Cardiac muscle cell (in vitro differentiated cells and primary cell): ENCODE data around the gene TEDDM1. TPM values are rescaled to one million over a fixed set of nuclear protein-coding genes. Genes with fewer than 3 reads are reported as not detected.

Experiments
- DNase-seq, 2 donors: peaks; one replicate each; pipeline versions ENCODE4 v3.0.0 to v3.0.0-alpha.2; 2010 to 2017; ENCODE audit warnings: low read depth in 1 of 2, low spot score in 1 of 2
- H3K27ac ChIP-seq: fragments of 200-600 bp; sonication (generic); 2 replicates; pipeline ENCODE4 v1.5.1; 2016
- H3K27me3 ChIP-seq: fragments of 200-600 bp; sonication (generic); 2 replicates; pipeline ENCODE4 v1.6.0; 2016; ENCODE audit warnings: control low read depth
- H3K36me3 ChIP-seq: fragments of 200-600 bp; sonication (generic); 2 replicates; pipeline ENCODE4 v1.5.1; 2016; ENCODE audit warnings: control low read depth
- H3K4me1 ChIP-seq: fragments of 200-600 bp; sonication (generic); 2 replicates; pipeline ENCODE4 v1.8.1; 2017; ENCODE audit warnings: low read depth, mild to moderate bottlenecking, mixed run types
- H3K4me3 ChIP-seq: fragments of 200-600 bp; sonication (generic); 2 replicates; pipeline ENCODE4 v1.5.1; 2016; ENCODE audit warnings: mild to moderate bottlenecking
- H3K9me3 ChIP-seq: fragments of 200-600 bp; sonication (generic); 2 replicates; pipeline ENCODE4 v1.5.1; 2017; ENCODE audit warnings: low read depth, mild to moderate bottlenecking, control low read depth
- polyA plus RNA-seq: library from polyadenylated mRNA; unstranded; fragments of >200 nt; fragmentation: Nextera tagmentation; extraction: Ambion mirVana; gene quantifications from 2 replicates; pipeline ENCODE4 v1.2.1, GENCODE V29; 2016
- total RNA-seq: library from RNA; depleted of rRNA; stranded (reverse); fragments of >200 nt; gene quantifications from 2 replicates; pipeline ENCODE4 v1.2.3, GENCODE V29; 2016
- TF ChIP-seq, protein P1 (sequence below): IDR thresholded peaks from 2 replicates; pipeline ENCODE4 v1.5.1; 2012; ENCODE audit warnings: low read depth, mild to moderate bottlenecking, low read length

Gene TEDDM1
- total and polyA plus RNA-seq, 2 experiments from 2014 or later = not detected

DNA sequence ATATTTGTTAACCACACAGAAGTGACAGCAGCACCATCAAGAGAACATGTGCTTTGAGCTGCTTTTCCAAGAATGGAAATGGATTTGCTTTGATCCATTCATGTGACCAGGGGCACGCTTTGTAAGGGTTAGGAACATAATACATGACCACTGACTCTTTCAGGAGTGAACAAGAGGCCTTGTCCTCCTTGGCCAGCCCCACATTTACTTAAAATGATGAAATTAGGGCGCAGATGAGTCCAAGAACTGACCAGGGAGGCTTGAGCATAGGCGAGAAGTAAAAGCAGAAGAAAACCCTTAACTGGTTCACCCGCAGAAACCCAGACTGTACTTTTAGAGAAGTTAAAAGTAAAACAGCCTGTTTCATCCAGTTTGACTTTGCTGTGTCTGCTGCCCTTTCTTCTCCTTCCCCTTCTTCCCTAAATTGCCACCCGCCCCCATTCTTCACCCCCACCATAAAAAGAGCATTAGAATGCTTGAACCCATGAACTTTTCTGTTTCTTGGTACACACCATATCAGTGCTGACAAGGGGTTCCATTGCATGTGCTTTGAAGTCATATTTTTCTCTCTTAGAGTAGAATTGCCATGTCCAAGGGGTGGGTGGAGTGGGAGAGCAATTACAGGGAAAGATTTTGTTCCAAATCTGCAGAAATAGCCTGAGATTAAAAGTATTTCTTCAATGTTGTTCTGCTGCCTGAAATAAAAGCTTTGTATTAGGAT lies 6.3 kb downstream of the TEDDM1 start:
- no peak for DNase-seq
- H3K36me3 ChIP-seq = no peaks in the 10 kb centered on the region
- H3K4me1 ChIP-seq = no peaks in the 10 kb centered on the region
- H3K27me3 ChIP-seq = peaks cover 3% of the 10 kb centered on the region
- no peaks in the 10 kb centered on the region for H3K9me3 ChIP-seq
- H3K27ac ChIP-seq = no peak overlapping the region
- TF ChIP-seq, protein P1, sequence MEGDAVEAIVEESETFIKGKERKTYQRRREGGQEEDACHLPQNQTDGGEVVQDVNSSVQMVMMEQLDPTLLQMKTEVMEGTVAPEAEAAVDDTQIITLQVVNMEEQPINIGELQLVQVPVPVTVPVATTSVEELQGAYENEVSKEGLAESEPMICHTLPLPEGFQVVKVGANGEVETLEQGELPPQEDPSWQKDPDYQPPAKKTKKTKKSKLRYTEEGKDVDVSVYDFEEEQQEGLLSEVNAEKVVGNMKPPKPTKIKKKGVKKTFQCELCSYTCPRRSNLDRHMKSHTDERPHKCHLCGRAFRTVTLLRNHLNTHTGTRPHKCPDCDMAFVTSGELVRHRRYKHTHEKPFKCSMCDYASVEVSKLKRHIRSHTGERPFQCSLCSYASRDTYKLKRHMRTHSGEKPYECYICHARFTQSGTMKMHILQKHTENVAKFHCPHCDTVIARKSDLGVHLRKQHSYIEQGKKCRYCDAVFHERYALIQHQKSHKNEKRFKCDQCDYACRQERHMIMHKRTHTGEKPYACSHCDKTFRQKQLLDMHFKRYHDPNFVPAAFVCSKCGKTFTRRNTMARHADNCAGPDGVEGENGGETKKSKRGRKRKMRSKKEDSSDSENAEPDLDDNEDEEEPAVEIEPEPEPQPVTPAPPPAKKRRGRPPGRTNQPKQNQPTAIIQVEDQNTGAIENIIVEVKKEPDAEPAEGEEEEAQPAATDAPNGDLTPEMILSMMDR = no peak
- no peak overlapping the region for H3K4me3 ChIP-seq

- Histone ChIP-seq H3K4me1 (no peaks in the 10 kb centered on the region), H3K27me3 (peaks cover 3% of the 10 kb centered on the region), H3K9me3 (no peaks in the 10 kb centered on the region), H3K27ac (peak overlapping the region; percentile 79), H3K36me3 (peaks cover 14% of the 10 kb centered on the region), H3K4me3 (peak overlapping the region; percentile 58)
- TF ChIP-seq, protein P1 = no peak
- peak in 1 of 2 donors; percentile 73 for DNase-seq
These were observed 8.1 kb downstream of the TEDDM1 start for GRCh38 chr1:182392050-182393028.

- Histone ChIP-seq H3K4me3 (peak within 1 kb of the TSS; percentile 58), H3K9me3 (no peaks in the 10 kb centered on the region), H3K36me3 (peaks cover 22% of the 10 kb centered on the region), H3K27me3 (peaks cover 3% of the 10 kb centered on the region), H3K27ac (peak within 1 kb of the TSS; percentile 88), H3K4me1 (no peaks in the 10 kb centered on the region)
- DNase-seq = peak; percentile 95 to 97
- TF ChIP-seq, protein P1 = no peak
These were observed 9.0 kb downstream of the TEDDM1 start, which contains the start of gene GLUL for GRCh38 chr1:182391362-182392049. GLUL (minus strand) TSS chr1:182391790; CDS start chr1:182388737, 3,053 bp downstream.

DNA sequence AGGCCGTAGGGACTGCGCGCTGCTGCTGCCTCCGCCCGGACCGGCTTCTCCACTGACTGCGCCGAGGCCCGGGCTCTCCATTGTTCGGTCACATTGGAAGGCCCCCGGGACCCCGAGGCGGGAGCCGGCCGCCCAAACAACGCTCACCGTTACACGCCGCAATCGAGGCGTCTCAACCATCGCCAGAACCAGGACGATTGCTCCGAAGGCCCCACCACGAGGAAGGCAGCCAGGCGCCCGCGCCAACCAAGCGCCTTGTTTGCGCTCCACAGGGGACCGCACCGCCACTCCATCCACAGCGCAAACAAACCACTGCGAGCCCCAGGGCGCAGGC lies 9.5 kb downstream of the TEDDM1 start:
- Histone ChIP-seq H3K4me3 (peak overlapping the region; percentile 58), H3K27me3 (peaks cover 3% of the 10 kb centered on the region), H3K9me3 (no peaks in the 10 kb centered on the region), H3K4me1 (no peaks in the 10 kb centered on the region), H3K27ac (peak overlapping the region; percentile 88), H3K36me3 (peaks cover 27% of the 10 kb centered on the region)
- TF ChIP-seq, protein P1 = no peak
- no peak for DNase-seq

DNA sequence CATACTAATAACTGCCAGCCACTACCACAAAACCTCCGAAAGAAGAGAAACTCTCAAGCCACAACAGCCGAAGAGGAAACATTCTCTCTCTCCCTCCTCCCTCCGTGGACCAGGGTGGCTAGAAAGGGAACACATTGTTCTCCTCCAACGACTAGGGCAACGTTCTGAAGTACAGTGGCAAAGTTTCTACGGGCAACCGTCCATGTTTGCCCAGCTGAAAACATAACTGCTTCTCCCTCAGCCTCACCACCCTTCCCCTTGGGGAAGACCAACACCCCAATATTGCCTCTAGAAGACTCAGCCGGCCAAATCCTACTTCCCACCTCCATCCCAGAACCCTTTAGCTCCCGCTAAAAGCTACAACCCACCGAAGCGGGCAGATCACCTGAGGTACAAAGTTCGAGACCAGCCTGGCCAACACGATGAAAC lies 10.8 kb downstream of the TEDDM1 start:
- H3K4me1 ChIP-seq = no peaks in the 10 kb centered on the region
- TF ChIP-seq, protein P1 = no peak
- no peaks in the 10 kb centered on the region for H3K9me3 ChIP-seq
- peak overlapping the region; percentile 58 for H3K4me3 ChIP-seq
- DNase-seq = no peak
- peaks cover 41% of the 10 kb centered on the region for H3K36me3 ChIP-seq
- H3K27ac ChIP-seq = no peak overlapping the region
- H3K27me3 ChIP-seq = no peaks in the 10 kb centered on the region
